Endothelial cell of umbilical vein (primary cell): Measurements from ENCODE around the gene SLC36A2. TPM values are rescaled to one million over a fixed set of nuclear protein-coding genes. Genes with fewer than 3 reads are reported as not detected.

Source experiments
- BruUV-seq: library from RNA; stranded (reverse); fragments of 400-500 nt; replicated peaks from 2 replicates; lab custom pipeline; 2021; lab: Mats Ljungman, UMichigan
- CTCF ChIA-PET: fragments of 300-600, 350-600 bp; sonication (Branson Sonifier 250); formaldehyde crosslinking; loops from one replicate; lab custom pipeline; 2021; ENCODE audit warnings: antibody characterized with exemption, inconsistent platforms; lab: Charles Lee
- POLR2A ChIA-PET: fragments of 300-600, 350-600 bp; sonication (Branson Sonifier 250); formaldehyde crosslinking; loops from one replicate; lab custom pipeline; 2021; ENCODE audit warnings: antibody characterized with exemption, inconsistent platforms; lab: Charles Lee
- DNase-seq: peaks from one replicate; pipeline ENCODE4 v3.0.0-alpha.2; 2011; ENCODE audit warnings: low read depth, low spot score
- FAIRE-seq: peaks from 2 replicates; lab custom pipeline; 2011; peaks lifted over from hg19 to GRCh38; lab: Jason Lieb, UNC
- H2AFZ ChIP-seq: 2 replicates; pipeline ENCODE4 v1.6.0; 2012; ENCODE audit warnings: low read depth, low read length, control low read depth, inconsistent platforms
- H3K27ac ChIP-seq: 2 replicates; pipeline ENCODE4 v1.5.1; 2011; ENCODE audit warnings: low read depth, mild to moderate bottlenecking, control low read depth, low read length, moderate library complexity; ENCODE audit not compliant: insufficient read depth
- H3K27me3 ChIP-seq, 2 experiments: 2 replicates each; pipeline versions ENCODE4 v1.6.0 to v1.6.1; 2011; ENCODE audit warnings: low read length in 2 of 2, mixed read lengths in 1 of 2; ENCODE audit not compliant: control insufficient read depth in 2 of 2, insufficient read depth in 2 of 2
- H3K36me3 ChIP-seq, 2 experiments: 2 replicates in 1 of 2; 3 replicates in 1 of 2; pipeline ENCODE4 v1.5.1; 2011; ENCODE audit warnings: low read length in 2 of 2, mild to moderate bottlenecking in 1 of 2, moderate library complexity in 1 of 2; ENCODE audit not compliant: control insufficient read depth in 2 of 2, insufficient read depth in 2 of 2; ENCODE audit errors: extremely low read depth in 1 of 2
- H3K4me1 ChIP-seq: 3 replicates; pipeline ENCODE4 v1.5.1; 2011; ENCODE audit warnings: mild to moderate bottlenecking, low read length; ENCODE audit not compliant: control insufficient read depth, insufficient read depth; ENCODE audit errors: extremely low read depth
- H3K4me2 ChIP-seq: 2 replicates; pipeline ENCODE4 v1.6.1; 2011; ENCODE audit warnings: low read length, control low read depth, mixed read lengths; ENCODE audit not compliant: insufficient read depth
- H3K4me3 ChIP-seq, 3 experiments: fragments of 200-600 bp in 1 of 3; sonication (generic), shearing (Covaris generic) in 1 of 3; replicated peaks in 1 of 3; 2 replicates each; pipeline ENCODE4 v1.5.1; 2011 to 2016; ENCODE audit warnings: control low read depth in 3 of 3, low read length in 3 of 3, mild to moderate bottlenecking in 2 of 3, inconsistent platforms in 1 of 3, low read depth in 1 of 3, moderate library complexity in 1 of 3; ENCODE audit not compliant: insufficient read depth in 1 of 3
- H3K79me2 ChIP-seq: 2 replicates; pipeline ENCODE4 v1.6.0; 2012; ENCODE audit warnings: low read length, inconsistent platforms; ENCODE audit not compliant: control insufficient read depth, insufficient read depth
- H3K9ac ChIP-seq: replicated peaks from 2 replicates; pipeline ENCODE3; 2011; ENCODE audit warnings: low read length, control low read depth; ENCODE audit not compliant: insufficient read depth; ENCODE audit errors: extremely low read depth
- H3K9me1 ChIP-seq: replicated peaks from 3 replicates; pipeline ENCODE4 v1.6.0; 2011; ENCODE audit warnings: mild to moderate bottlenecking, low read length; ENCODE audit not compliant: control insufficient read depth, insufficient read depth; ENCODE audit errors: extremely low read depth
- H3K9me3 ChIP-seq: replicated peaks from 2 replicates; pipeline ENCODE4 v1.5.1; 2012; ENCODE audit warnings: low read length, inconsistent platforms; ENCODE audit not compliant: control insufficient read depth, insufficient read depth
- H4K20me1 ChIP-seq: replicated peaks from 2 replicates; pipeline ENCODE3; 2011; ENCODE audit warnings: mild to moderate bottlenecking, low read length; ENCODE audit not compliant: control insufficient read depth, insufficient read depth; ENCODE audit errors: extremely low read depth
- EZH2 ChIP-seq: IDR thresholded peaks from 2 replicates; pipeline ENCODE4 v1.6.1; 2012; ENCODE audit warnings: borderline replicate concordance, low read depth, mild to moderate bottlenecking, moderate library complexity, low read length, inconsistent platforms; ENCODE audit not compliant: severe bottlenecking
- FOS ChIP-seq: IDR thresholded peaks from 2 replicates; pipeline ENCODE4 v1.6.1; 2011; ENCODE audit warnings: mild to moderate bottlenecking, low read length, moderate library complexity, borderline replicate concordance; ENCODE audit not compliant: insufficient read depth
- GATA2 ChIP-seq: IDR thresholded peaks from 2 replicates; pipeline ENCODE4 v1.7.0; 2011; ENCODE audit warnings: low read depth, mild to moderate bottlenecking, moderate library complexity, mixed read lengths, low read length; ENCODE audit not compliant: insufficient read length, insufficient read depth
- JUN ChIP-seq: IDR thresholded peaks from 2 replicates; pipeline ENCODE4 v1.6.1; 2011; ENCODE audit warnings: borderline replicate concordance, low read depth; ENCODE audit not compliant: insufficient read length, insufficient read depth
- MAX ChIP-seq: IDR thresholded peaks from 2 replicates; pipeline ENCODE4 v1.6.1; 2011; ENCODE audit not compliant: insufficient read depth, insufficient read length
- MYC ChIP-seq: IDR thresholded peaks from one replicate; pipeline ENCODE4 v1.6.1; 2011; ENCODE audit warnings: mild to moderate bottlenecking, low read depth, low read length
- POLR2A ChIP-seq: IDR thresholded peaks from 2 replicates; pipeline ENCODE4 v1.6.1; 2012; ENCODE audit warnings: low read depth, mild to moderate bottlenecking, control low read depth, low read length
- POLR2AphosphoS5 ChIP-seq: IDR thresholded peaks from 2 replicates; pipeline ENCODE4 v1.6.1; 2012; ENCODE audit warnings: low read depth, mild to moderate bottlenecking, control low read depth, low read length, moderate library complexity; ENCODE audit not compliant: insufficient read depth
- dilution Hi-C: fragments of 300-500 bp; cut with MboI; formaldehyde crosslinking; loops from one replicate; pipeline ENCODE4 v1.15.0; 2019; ENCODE audit warnings: low sequenced_read_pairs; ENCODE audit not compliant: extremely low pct_ligation_motif_present
- intact Hi-C: fragments of 100-400 bp; cut with micrococcal nuclease; formaldehyde crosslinking; loops from one replicate; pipeline ENCODE4 v1.10.0; 2022
- polyA plus RNA-seq, 4 experiments: library from polyadenylated mRNA; depleted of rRNA in 3 of 4; stranded (reverse) in 3 of 4; unstranded in 1 of 4; fragments of >200 nt; gene quantifications; 2 replicates each; pipeline versions ENCODE4 v1.2.1 to v1.2.3, GENCODE V29; 2011 to 2012; ENCODE audit warnings: missing spikeins in 1 of 4
- total RNA-seq: library from RNA; stranded (reverse); gene quantifications from 2 replicates; pipeline ENCODE4 v1.2.3, GENCODE V29; 2021
- TF ChIP-seq, protein P1 (sequence below), 2 donors: IDR thresholded peaks; 1 replicate in 1 of 2; 2 replicates in 1 of 2; pipeline ENCODE4 v1.5.1; 2011; ENCODE audit warnings: low read length in 2 of 2, mild to moderate bottlenecking in 2 of 2, moderate library complexity in 2 of 2, control low read depth in 1 of 2, inconsistent platforms in 1 of 2, low read depth in 1 of 2; ENCODE audit not compliant: insufficient read depth in 1 of 2; ENCODE audit errors: extremely low read depth in 1 of 2

The SLC36A2 gene
- total and polyA plus RNA-seq, 2 donors (not counting 3 experiments of a cell fraction or from before 2014, with no cell fraction given) = not detected

- Histone ChIP-seq H2AFZ (no peak overlapping the region), H3K9ac (no peak overlapping the region), H3K27ac (no peak overlapping the region), H4K20me1 (no peaks in the 10 kb centered on the region), H3K27me3 (no peaks in the 10 kb centered on the region), H3K4me3 (no peak overlapping the region), H3K4me2 (no peak overlapping the region), H3K9me1 (no peaks in the 10 kb centered on the region), H3K79me2 (no peaks in the 10 kb centered on the region), H3K36me3 (peaks cover 0 to 10% of the 10 kb centered on the region in 2 experiments), H3K4me1 (peaks cover 5% of the 10 kb centered on the region), H3K9me3 (no peaks in the 10 kb centered on the region)
- TF ChIP-seq FOS (no peak), EZH2 (no peak), POLR2AphosphoS5 (no peak), JUN (no peak), GATA2 (no peak), MYC (no peak), MAX (no peak), POLR2A (no peak)
- TF ChIP-seq, protein P1, sequence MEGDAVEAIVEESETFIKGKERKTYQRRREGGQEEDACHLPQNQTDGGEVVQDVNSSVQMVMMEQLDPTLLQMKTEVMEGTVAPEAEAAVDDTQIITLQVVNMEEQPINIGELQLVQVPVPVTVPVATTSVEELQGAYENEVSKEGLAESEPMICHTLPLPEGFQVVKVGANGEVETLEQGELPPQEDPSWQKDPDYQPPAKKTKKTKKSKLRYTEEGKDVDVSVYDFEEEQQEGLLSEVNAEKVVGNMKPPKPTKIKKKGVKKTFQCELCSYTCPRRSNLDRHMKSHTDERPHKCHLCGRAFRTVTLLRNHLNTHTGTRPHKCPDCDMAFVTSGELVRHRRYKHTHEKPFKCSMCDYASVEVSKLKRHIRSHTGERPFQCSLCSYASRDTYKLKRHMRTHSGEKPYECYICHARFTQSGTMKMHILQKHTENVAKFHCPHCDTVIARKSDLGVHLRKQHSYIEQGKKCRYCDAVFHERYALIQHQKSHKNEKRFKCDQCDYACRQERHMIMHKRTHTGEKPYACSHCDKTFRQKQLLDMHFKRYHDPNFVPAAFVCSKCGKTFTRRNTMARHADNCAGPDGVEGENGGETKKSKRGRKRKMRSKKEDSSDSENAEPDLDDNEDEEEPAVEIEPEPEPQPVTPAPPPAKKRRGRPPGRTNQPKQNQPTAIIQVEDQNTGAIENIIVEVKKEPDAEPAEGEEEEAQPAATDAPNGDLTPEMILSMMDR (IDR thresholded peaks at IDR 0.05; ENCODE audit: extremely low read depth in 1 of 2, insufficient read depth in 1 of 2, low read depth in 1 of 2, low read length in 2 of 2) = no peak
- no peak for FAIRE-seq
- no TSS peak for BruUV-seq
- intact Hi-C loops = no loop called here
- DNase-seq = no peak
- dilution Hi-C loops = no loop called here
- ChIA-PET POLR2A (no interaction called here), CTCF (no interaction called here)
Observed at GRCh38 chr5:151267491-151268260, 79.7 kb downstream of the SLC36A2 start.

Other genes with a start within 250 kb of the SLC36A2 start
- 240 and 266 TPM in 2 replicates for gene ANXA6, start 189.8 kb downstream of the SLC36A2 start, total RNA-seq
- gene ANXA6, start 189.8 kb downstream of the SLC36A2 start, polyA plus RNA-seq = 173 and 195 TPM in 2 replicates
- gene CCDC69, start 123.5 kb downstream of the SLC36A2 start, total RNA-seq = 4.3 and 4.5 TPM in 2 replicates
- gene CCDC69, start 123.5 kb downstream of the SLC36A2 start, polyA plus RNA-seq = 4.0 and 4.1 TPM in 2 replicates
- gene GM2A, start 94.4 kb downstream of the SLC36A2 start, total RNA-seq = 21.2 and 22.5 TPM in 2 replicates
- 14.0 and 14.4 TPM in 2 replicates for gene GM2A, start 94.4 kb downstream of the SLC36A2 start, polyA plus RNA-seq
- not detected in 2 replicates for gene SLC36A3, start 43.8 kb downstream of the SLC36A2 start, total RNA-seq
- not detected in 2 replicates for gene SLC36A3, start 43.8 kb downstream of the SLC36A2 start, polyA plus RNA-seq
- 8.6 and 11.8 TPM in 2 replicates for gene SLC36A1, start 100.0 kb upstream of the SLC36A2 start, total RNA-seq
- gene SLC36A1, start 100.0 kb upstream of the SLC36A2 start, polyA plus RNA-seq = 14.5 and 16.1 TPM in 2 replicates
- not detected in 2 replicates for gene FAT2, start 243.8 kb upstream of the SLC36A2 start, total RNA-seq
- gene FAT2, start 243.8 kb upstream of the SLC36A2 start, polyA plus RNA-seq = not detected in 2 replicates